Astrocyte of the cerebellum (primary cell): ENCODE data around the gene RNF220.
"Not testable (repeated sequence)": the region's sequence is repeated elsewhere in the genome, so short reads cannot be mapped to it uniquely, and the experiment has no call there.

Experiments used
- DNase-seq: peaks from one replicate; pipeline ENCODE4 v3.0.0-alpha.2; 2011; ENCODE audit warnings: low read depth
- H3K4me3 ChIP-seq: 2 replicates; pipeline ENCODE4 v1.5.1; 2011; ENCODE audit warnings: mild to moderate bottlenecking, low read depth, low read length, moderate library complexity
- in situ Hi-C: cut with HindIII; loops from 2 replicates; pipeline ENCODE4 v1.10.0; 2017; ENCODE audit warnings: low sequenced_read_pairs
- TF ChIP-seq, protein P1 (sequence below): IDR thresholded peaks from 2 replicates; pipeline ENCODE4 v1.5.1; 2012; ENCODE audit warnings: low read length, low read depth, moderate library complexity, mild to moderate bottlenecking; ENCODE audit errors: missing control alignments

Gene RNF220

DNA sequence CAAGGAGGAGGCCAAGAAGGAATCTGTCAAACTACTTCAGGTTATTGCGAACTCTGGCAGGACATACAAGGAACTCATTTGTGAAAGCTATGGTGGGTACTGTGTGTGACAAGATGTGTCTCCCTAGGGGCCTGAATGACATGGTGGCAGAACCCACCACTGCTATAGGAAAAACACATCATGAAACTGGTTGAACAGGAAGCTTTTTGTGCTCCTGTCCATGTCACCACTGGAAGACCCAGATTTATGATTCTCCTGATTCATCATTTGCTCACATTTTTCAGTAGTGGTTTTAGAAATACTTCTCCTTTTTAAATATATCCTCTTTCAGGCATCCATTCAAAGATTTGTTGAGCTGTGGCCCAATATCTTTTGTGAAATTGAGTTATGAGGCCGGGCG lies 293.1 kb downstream of the RNF220 start:
- no peak for DNase-seq
- in situ Hi-C loops: no loop called here
- TF ChIP-seq, protein P1, sequence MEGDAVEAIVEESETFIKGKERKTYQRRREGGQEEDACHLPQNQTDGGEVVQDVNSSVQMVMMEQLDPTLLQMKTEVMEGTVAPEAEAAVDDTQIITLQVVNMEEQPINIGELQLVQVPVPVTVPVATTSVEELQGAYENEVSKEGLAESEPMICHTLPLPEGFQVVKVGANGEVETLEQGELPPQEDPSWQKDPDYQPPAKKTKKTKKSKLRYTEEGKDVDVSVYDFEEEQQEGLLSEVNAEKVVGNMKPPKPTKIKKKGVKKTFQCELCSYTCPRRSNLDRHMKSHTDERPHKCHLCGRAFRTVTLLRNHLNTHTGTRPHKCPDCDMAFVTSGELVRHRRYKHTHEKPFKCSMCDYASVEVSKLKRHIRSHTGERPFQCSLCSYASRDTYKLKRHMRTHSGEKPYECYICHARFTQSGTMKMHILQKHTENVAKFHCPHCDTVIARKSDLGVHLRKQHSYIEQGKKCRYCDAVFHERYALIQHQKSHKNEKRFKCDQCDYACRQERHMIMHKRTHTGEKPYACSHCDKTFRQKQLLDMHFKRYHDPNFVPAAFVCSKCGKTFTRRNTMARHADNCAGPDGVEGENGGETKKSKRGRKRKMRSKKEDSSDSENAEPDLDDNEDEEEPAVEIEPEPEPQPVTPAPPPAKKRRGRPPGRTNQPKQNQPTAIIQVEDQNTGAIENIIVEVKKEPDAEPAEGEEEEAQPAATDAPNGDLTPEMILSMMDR: no peak
- H3K4me3 ChIP-seq: no peak overlapping the region

DNA sequence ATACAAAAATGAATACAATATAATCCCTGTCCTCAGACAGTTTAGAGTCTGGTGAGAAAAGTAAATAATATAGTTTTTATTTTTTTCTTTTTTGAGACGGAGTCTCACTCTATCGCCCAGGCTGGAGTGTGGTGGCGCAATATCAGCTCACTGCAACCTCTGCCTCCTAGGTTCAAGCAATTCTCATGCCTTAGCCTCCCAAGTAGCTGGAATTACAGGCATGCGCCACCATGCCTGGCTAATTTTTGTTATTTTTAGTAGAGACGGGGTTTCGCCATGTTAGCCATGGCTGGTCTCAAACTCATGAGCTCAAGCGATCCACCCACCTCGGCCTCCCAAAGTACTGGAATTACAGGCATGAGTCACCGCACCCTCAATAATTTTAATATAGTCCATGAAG lies 294.3 kb downstream of the RNF220 start:
- in situ Hi-C loops: not testable (repeated sequence)

DNA sequence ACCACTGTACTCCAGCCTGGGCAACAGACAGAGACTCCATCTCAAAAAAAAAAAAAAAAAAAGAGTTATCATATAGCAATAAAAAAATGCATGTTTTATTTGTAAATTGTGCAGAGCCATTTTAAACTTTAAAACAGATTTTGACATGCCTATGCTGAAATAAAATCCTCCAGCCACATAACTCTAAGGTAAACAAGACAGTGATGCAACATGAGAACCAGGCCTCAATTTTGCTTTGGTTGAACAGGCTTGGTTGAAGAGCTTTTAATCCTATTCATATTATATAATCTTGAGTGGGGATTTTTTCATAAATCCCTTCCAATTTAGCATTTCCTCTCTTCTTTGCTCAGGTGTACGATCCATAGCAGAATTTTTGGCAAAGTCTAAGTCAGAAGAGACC lies 295.5 kb downstream of the RNF220 start:
- no peak for DNase-seq
- H3K4me3 ChIP-seq: no peak overlapping the region
- TF ChIP-seq, protein P1: no peak
- in situ Hi-C loops: no loop called here

More for the DNA sequence above, 294.3 kb downstream of the RNF220 start:
- not testable (repeated sequence) for H3K4me3 ChIP-seq, DNase-seq

DNA sequence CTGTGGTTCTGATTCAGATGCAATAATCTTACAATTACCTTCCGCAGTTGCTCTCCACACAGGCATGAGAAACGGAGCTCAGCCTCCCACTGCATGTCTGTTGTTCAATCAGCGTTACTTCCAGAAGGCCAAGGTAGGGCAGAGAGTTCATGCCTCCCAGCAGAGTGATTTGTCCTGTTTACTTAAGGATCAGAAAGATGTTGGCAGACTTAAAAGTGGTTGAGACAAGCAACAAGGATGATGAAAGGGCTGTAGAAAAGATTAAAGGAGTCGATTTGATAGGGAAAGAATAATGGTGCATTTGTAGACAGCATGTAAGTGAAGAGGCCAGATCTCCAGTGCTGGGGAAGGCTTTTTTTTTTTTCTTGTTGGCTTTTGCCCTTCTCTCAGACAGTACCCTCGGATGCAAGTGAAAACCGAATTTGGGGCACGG lies 296.1 kb downstream of the RNF220 start:
- TF ChIP-seq, protein P1: no peak
- no peak for DNase-seq
- H3K4me3 ChIP-seq: no peak overlapping the region
- in situ Hi-C loops: no loop called here
